Activated naive CD4-positive, alpha-beta T cell treated with anti-CD3 and anti-CD28 coated beads, Interleukin-2, amount 50 U/mL, for 72 hours (primary cell): ENCODE results near the gene PFDN1. TPM values are rescaled to one million over a fixed set of nuclear protein-coding genes. Genes with fewer than 3 reads are reported as not detected.
A peak's percentile ranks its signal among the peaks of the same experiment; 100 is the strongest.
"Not testable (repeated sequence)": the region's sequence is repeated elsewhere in the genome, so short reads cannot be mapped to it uniquely, and the experiment has no call there.

Source experiments
- ATAC-seq, 2 donors: fragments of 150-1000 bp; cut with Tn5 transposase; 2 replicates each; pipeline ENCODE4 v1.10.0; 2021; ENCODE audit warnings: mild to moderate bottlenecking in 2 of 2, moderate library complexity in 2 of 2
- DNase-seq, 2 donors: peaks; one replicate each; pipeline ENCODE4 v3.0.0; 2021 to 2022; ENCODE audit warnings: low spot score in 2 of 2
- H3K27ac Mint-ChIP-seq, 2 donors: one replicate each; pipeline ENCODE4 v1.8.0; 2022; ENCODE audit warnings: mild to moderate bottlenecking in 2 of 2, mixed read lengths in 2 of 2
- H3K36me3 Mint-ChIP-seq, 2 donors: one replicate each; pipeline ENCODE4 v1.8.0; 2022; ENCODE audit warnings: mixed read lengths in 2 of 2
- H3K9me3 Mint-ChIP-seq, 2 donors: one replicate each; pipeline ENCODE4 v1.8.0; 2022; ENCODE audit warnings: mixed read lengths in 2 of 2
- total RNA-seq, 2 donors: library from RNA; stranded (reverse); gene quantifications; one replicate each; pipeline ENCODE4 v1.2.3, GENCODE V29; 2022

The PFDN1 gene, protein sequence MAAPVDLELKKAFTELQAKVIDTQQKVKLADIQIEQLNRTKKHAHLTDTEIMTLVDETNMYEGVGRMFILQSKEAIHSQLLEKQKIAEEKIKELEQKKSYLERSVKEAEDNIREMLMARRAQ
- 10 to 100 TPM; 45.4 to 66.4 TPM for total RNA-seq

GRCh38 chr5:140302786-140303639 is at the start of gene PFDN1:
PFDN1 (minus strand) TSS chr5:140303101; CDS start chr5:140303073, 28 bp downstream.
- H3K27ac Mint-ChIP-seq, result peak within 1 kb of the TSS; percentile 88 to 99
- peaks cover 10 to 11% of the 10 kb centered on the region in 2 donors for H3K36me3 Mint-ChIP-seq
- ATAC-seq (peak; percentile 98 to 99), DNase-seq (peak; percentile 87 to 92)
- no peaks in the 10 kb centered on the region for H3K9me3 Mint-ChIP-seq

DNA sequence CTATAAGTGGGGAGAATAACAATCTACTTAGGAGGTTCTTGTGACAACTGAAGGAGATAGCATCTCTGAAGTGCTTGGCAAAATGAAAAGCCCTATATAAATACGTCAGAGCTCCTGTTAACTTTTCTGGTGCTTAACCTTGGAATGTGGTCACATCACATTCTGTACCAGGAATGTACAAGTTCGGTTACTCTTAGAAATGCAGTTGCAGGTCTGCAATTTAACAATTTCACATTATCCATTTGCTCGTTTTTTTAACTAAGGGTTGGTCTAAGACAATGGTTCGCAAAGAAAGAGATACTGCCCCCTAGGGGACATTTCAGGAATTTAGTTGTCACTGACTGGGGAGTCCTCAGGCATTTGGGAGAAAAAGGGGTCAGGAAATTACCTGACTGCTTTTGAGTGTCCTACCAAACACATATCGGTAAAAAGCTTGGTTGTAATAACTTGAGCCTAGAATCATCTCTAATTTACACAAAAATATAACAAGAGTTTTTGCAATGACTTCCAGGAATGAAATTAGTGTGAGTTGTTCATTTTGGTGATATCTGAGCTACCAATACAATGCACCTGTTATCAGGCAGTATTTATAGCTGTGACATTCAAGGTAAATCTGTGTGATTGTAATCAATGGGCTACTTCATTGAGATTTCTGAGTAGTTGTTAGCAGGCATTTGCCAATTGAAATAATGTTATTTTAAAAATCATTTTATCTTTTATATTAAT is 48.9 kb upstream of the PFDN1 start:
- ATAC-seq (peak; percentile 85 to 89), DNase-seq (peak in 1 of 2 donors; percentile 88)
- Mint-ChIP-seq H3K27ac (no peak overlapping the region), H3K9me3 (no peaks in the 10 kb centered on the region), H3K36me3 (no peaks in the 10 kb centered on the region)

DNA sequence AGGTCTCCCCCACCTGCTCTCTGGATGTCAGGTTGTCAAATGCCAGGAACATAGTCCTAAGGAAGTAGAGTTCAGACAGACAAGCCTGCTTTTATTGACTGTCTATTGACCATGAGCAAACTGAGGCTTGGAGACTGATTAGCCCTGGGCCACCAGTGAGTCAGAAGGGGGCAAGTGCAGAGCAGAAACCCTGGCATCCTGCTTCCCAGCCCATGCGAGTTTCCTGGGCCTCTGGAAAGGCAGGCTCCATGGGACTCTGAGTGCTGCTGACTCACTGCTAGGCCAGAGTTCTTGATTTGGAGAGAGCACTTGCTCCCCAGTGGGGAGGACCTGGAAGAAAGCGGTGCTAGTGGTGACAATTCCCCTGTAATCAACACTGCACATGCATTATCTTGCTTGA is 46.3 kb upstream of the PFDN1 start:
- no peaks in the 10 kb centered on the region for H3K9me3 Mint-ChIP-seq
- ATAC-seq (no peak), DNase-seq (no peak)
- H3K27ac Mint-ChIP-seq, result no peak overlapping the region
- peaks cover 0 to 8% of the 10 kb centered on the region in 2 donors for H3K36me3 Mint-ChIP-seq

DNA sequence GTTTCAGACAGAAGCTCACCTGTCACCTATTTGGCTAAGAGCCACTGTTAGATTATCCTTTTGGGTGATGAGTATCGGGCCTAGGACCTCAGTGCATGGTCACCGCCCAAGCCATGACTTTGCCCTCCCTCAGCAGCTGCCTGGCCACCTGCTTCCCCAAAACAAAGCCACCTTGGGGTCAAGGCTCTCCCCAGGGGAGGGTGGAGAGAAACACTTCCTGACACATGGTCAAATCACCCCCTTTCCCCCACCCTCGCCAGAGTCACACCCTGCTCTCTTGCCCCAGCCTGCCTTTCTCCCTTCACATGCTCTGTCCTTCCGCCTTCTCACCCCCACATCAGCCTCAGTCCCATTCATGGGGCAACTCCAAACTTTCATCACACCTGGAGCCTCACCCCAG is 45.2 kb upstream of the PFDN1 start:
- DNase-seq, result no peak
- Mint-ChIP-seq H3K9me3 (no peaks in the 10 kb centered on the region), H3K27ac (no peak overlapping the region), H3K36me3 (peaks cover 0 to 17% of the 10 kb centered on the region in 2 donors)
- ATAC-seq, result no peak

- ATAC-seq, result no peak
- peaks cover 4 to 24% of the 10 kb centered on the region in 2 donors for H3K36me3 Mint-ChIP-seq
- H3K27ac Mint-ChIP-seq, result no peak overlapping the region
- no peaks in the 10 kb centered on the region for H3K9me3 Mint-ChIP-seq
- no peak for DNase-seq
Observed at GRCh38 chr5:140347360-140347759, 44.5 kb upstream of the PFDN1 start.

DNA sequence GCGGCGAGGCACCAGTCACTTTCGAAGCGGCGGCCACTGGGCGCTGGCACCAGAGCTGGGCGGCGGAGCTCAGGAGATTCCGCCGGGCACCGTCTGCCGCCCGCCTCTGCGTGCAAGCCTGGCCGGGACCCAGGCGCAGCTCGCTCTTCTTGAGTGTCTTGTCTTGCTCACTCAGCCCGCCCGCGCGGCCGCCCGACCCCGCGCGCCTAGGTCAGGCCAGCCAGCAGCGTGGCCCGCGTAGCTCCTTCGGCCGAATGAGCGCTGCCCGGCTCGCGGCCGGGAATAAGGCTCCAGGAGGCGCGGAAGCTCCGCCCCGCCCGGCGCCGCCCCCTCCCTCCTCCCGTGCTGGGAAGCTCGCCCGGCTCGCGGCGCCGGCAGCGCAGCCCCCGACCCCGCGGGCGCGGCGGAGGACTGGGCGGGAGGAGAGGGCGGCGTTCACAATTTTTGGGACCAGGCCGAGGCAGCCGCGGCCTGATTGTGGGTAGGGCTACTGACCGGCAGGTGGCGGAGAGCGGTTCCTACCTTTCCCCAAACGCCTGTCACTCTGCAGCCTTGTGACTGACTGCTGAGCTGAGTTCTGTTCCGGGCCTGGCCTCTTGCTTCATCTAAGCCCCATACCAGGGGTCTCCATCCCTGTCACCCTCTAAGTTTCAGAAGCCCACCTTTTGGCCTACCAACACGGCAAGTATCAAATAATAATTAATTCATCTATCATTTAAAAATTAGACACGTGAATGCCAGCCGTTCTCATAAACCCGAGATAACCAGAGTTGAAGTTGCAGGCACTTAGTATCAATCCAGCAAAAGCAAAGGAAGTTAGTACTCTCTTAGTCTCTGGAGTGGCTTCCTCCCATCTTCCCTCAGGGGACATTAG is 43.7 kb upstream of the PFDN1 start, which contains the start of gene HBEGF:
Gene HBEGF (minus strand): TSS at position 256 of the 874 bp plus-strand sequence. CDS start 275 bp downstream, outside the sequence.
- ATAC-seq (peak; percentile 67 to 71), DNase-seq (peak; percentile 51 to 71)
- peaks cover 0 to 5% of the 10 kb centered on the region in 2 donors for H3K9me3 Mint-ChIP-seq
- peak within 1 kb of the TSS in 1 of 2 donors; percentile 27 for H3K27ac Mint-ChIP-seq
- peaks cover 12 to 30% of the 10 kb centered on the region in 2 donors for H3K36me3 Mint-ChIP-seq

DNA sequence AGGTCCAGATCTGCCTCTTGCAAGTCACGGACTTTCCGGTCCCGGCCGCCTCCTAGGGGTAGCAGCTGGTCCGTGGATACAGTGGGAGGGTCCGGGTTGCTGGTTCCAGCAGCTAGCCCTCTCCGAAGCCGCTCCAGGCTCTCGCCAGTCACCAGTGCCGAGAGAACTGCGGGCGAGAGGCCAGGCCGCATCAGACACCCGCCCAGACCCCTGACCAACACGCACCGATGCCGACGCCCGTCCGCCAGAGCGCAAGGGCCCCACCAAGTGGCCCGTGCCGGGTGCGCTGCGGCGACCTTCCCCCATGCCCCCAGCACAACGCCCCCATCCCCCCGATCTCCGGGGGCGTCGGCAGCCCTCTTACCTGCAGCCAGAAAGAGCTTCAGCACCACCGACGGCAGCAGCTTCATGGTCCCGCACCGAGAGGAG is 43.0 kb upstream of the PFDN1 start:
- H3K9me3 Mint-ChIP-seq, result peaks cover 0 to 5% of the 10 kb centered on the region in 2 donors
- peak in 1 of 2 donors; percentile 20 for ATAC-seq
- peaks cover 15 to 32% of the 10 kb centered on the region in 2 donors for H3K36me3 Mint-ChIP-seq
- DNase-seq, result no peak
- H3K27ac Mint-ChIP-seq, result peak overlapping the region in 1 of 2 donors; percentile 27

- peak; percentile 33 to 57 for ATAC-seq
- Mint-ChIP-seq H3K27ac (no peak overlapping the region), H3K9me3 (peaks cover 0 to 5% of the 10 kb centered on the region in 2 donors), H3K36me3 (peaks cover 15 to 39% of the 10 kb centered on the region in 2 donors)
- DNase-seq, result no peak
Observed at GRCh38 chr5:140344683-140345423, 42.0 kb upstream of the PFDN1 start.

GRCh38 chr5:140343849-140344248 is 40.9 kb upstream of the PFDN1 start:
- not testable (repeated sequence) for DNase-seq, H3K9me3 Mint-ChIP-seq, ATAC-seq, H3K27ac Mint-ChIP-seq
- peaks cover 15 to 39% of the 10 kb centered on the region in 2 donors for H3K36me3 Mint-ChIP-seq

DNA sequence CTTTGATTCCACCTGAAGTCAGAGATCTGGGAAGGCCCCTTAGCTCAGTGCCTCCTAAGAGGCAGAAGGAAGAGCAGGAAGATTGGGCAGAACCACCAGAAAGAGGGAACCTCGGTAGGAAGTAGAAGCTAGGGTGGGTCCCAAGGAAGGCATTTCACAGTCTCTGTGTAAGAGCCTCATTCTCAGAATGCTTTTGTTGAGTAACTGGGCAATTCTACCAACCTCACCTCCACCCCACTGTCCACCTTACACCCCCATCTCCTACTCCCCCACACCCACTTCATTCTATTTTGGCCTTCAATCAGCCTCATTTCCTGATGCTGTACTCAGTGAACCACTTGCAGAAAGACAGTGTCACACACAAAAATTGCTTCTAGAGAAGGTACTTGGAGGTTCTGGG is 40.0 kb upstream of the PFDN1 start:
- peak overlapping the region in 1 of 2 donors; percentile 89 for H3K27ac Mint-ChIP-seq
- peaks cover 15 to 39% of the 10 kb centered on the region in 2 donors for H3K36me3 Mint-ChIP-seq
- H3K9me3 Mint-ChIP-seq, result peaks cover 0 to 5% of the 10 kb centered on the region in 2 donors
- no peak for ATAC-seq
- no peak for DNase-seq

DNA sequence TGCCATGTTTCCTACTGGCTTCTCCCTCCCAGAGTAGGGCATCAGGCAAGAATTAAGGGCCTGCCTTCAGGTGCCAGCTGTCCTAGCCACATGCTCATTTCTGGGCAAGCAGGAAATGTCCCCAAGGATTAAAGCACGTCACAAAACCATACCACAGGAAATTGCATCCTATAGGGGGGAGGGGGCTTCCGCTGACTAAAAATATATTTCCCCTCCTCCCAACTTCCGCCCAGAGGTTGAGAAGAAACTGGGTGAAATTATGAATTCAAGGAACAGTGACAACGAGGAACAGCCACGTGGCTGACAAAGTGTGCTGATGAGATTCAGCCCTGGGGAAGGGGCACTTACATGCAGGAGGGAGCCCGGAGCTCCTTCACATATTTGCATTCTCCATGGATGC is 39.4 kb upstream of the PFDN1 start:
- DNase-seq (peak in 1 of 2 donors; percentile 27), ATAC-seq (peak; percentile 22 to 32)
- H3K27ac Mint-ChIP-seq, result peak overlapping the region; percentile 89 to 93
- H3K9me3 Mint-ChIP-seq, result peaks cover 0 to 5% of the 10 kb centered on the region in 2 donors
- H3K36me3 Mint-ChIP-seq, result peaks cover 15 to 39% of the 10 kb centered on the region in 2 donors

GRCh38 chr5:140341591-140341990 is 38.7 kb upstream of the PFDN1 start:
- peaks cover 0 to 5% of the 10 kb centered on the region in 2 donors for H3K9me3 Mint-ChIP-seq
- H3K27ac Mint-ChIP-seq, result peak overlapping the region in 1 of 2 donors; percentile 89
- DNase-seq (no peak), ATAC-seq (no peak)
- peaks cover 15 to 39% of the 10 kb centered on the region in 2 donors for H3K36me3 Mint-ChIP-seq

GRCh38 chr5:140340605-140341121 is 37.8 kb upstream of the PFDN1 start:
- ATAC-seq (no peak), DNase-seq (no peak)
- Mint-ChIP-seq H3K36me3 (peaks cover 15 to 42% of the 10 kb centered on the region in 2 donors), H3K9me3 (peaks cover 0 to 5% of the 10 kb centered on the region in 2 donors), H3K27ac (peak overlapping the region in 1 of 2 donors; percentile 89)

DNA sequence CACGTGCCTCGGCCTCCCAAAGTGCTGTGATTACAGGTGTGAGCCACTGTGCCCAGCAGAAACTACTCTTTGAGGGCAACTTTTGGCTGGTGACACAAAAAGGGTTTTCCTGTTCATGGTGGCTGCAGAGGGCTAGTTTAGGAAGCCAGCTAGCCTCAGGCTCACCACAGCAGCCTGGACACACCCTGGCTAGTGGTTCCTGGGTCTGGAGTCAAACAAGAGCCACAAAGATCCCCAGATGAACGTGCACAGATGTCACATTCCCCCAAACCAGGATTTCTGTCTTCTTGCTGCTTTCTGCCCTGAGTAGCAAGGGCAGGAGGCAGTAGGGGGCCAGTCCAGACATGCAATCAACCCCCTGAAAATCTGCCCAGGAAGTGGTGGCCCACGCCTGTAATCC is 36.7 kb upstream of the PFDN1 start:
- DNase-seq (no peak), ATAC-seq (peak in 1 of 2 donors; percentile 57)
- Mint-ChIP-seq H3K27ac (no peak overlapping the region), H3K36me3 (peaks cover 15 to 37% of the 10 kb centered on the region in 2 donors), H3K9me3 (peaks cover 0 to 5% of the 10 kb centered on the region in 2 donors)

DNA sequence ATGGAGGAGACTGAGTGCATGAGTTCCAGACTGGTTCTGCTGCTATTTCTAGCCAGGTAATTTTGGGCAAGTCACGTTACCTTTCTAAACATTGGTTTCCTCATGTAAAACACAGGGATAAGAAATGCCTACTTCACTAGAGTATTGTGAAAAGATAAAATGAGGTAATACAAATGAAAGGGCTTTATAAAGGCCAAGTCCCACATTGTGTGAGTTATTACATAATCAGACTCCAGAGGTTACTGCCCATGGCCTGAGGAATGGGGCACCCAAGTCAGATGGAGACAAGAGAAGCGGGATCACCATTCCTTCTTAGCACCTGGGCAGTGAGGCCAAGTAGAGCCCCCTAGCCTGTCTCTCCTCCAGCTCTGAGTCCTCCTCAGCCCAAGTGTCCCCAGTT is 36.0 kb upstream of the PFDN1 start:
- DNase-seq, result no peak
- Mint-ChIP-seq H3K27ac (peak overlapping the region in 1 of 2 donors; percentile 41), H3K36me3 (peaks cover 15 to 33% of the 10 kb centered on the region in 2 donors), H3K9me3 (peaks cover 0 to 5% of the 10 kb centered on the region in 2 donors)
- ATAC-seq, result no peak
